GM19238 (cell line): Measurements from ENCODE around the gene MTUS2.
"Not testable (repeated sequence)": the region's sequence is repeated elsewhere in the genome, so short reads cannot be mapped to it uniquely, and the experiment has no call there.

ENCODE experiments used
- DNase-seq: peaks from one replicate; pipeline ENCODE4 v3.0.0; 2011; ENCODE audit warnings: low spot score; ENCODE audit not compliant: insufficient read length

Gene MTUS2

DNA sequence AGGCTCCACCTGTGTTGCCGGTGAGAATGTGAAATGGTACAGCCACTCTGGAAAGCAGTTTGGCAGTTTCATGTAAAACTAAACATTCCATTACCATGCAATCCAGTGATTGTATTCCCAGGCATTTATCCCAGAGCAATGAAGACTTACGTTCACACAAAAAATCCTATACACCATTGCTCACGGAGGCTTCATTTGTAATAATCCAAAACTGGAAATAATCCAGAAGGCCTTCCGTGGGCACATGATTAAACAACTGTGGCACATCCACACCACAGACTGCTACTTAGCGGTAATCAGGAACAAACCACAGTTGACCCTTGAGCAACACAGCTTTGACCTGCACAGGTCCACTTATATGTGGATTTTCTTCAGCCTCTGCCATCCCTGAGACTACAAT lies 339.7 kb downstream of the MTUS2 start:
- DNase-seq, result no peak

DNA sequence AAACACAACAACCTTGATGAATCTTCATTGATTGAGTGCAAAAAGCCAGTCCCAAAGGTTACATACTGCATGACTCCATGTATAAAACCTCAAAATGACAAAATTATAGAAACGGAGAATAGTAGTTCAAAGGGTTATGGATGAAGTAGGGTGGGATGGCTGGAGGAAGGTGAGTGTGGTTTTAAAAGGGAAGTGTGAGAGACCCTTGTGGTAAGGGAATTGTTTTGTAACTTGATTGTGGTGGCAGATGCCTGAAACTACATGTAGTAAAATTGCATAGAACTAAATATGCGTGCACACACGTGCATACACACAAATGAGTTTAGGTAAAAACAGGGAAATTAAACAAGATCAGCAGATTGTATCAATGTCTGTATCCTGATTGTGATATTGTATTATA lies 340.7 kb downstream of the MTUS2 start:
- no peak for DNase-seq

DNA sequence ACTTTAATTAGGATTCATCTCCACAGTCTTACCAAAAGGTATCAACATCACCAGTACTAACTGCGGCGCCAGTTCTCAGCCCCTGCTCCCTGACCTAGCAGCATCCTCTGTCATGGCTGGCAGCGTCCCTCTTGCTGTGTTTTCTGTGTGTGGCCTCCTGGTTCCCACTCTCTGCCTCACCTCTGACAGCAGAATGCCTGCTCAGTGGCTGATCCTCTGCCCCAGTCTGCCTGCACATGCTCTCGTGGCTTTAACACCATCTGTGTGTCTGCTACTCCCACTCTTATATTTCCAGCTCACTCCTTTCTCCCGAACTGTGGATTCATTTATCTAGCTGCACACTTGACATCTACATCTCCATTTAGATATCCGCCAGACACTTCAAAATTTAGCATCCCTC lies 341.5 kb downstream of the MTUS2 start:
- DNase-seq, result no peak

DNA sequence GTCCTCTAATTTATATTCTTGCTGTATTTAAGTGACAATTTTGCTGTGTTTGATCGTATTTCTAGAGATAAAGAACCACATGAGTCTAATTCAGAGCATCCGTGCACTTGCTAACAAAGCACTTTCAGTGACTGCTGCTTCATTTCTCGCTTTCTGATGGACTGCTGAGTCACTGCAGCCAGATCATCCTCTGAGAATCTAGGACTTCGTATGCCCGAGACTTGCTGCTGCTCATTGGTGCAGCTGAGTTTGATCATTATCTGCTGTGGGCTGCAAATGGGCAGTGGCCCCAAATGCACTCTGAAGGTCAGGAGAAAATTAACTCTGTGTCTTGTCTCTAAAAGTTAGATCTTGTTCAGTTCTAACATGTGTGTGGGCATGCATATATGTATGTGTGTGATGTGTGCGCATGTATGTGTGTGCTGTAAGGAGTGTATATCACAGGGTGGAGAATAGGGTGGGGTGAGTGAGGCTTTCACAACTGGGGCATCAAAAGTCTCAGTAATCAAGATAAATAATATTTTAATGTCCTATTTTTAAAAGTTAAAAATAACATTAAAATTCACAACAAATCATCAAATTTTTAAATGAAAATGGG lies 342.6 kb downstream of the MTUS2 start:
- no peak for DNase-seq

DNA sequence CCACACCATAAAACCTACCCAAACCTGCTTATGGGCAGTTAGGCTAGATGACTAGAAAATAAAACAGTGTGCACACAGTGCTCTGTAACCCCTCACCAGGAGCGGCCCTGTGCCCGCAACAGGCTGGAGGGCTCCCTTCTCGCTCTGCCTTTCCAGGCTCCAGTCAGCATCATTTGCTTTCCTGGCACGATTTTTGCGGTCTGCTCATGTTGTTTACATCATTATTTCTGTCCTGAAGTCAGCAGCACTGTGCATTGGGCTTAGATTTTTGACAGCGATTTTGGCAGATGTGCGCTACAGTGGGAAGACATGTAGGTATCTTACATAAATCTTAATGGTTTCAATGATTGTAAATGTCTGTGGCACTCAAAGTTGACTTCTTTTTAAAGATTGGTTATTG lies 344.0 kb downstream of the MTUS2 start:
- no peak for DNase-seq

DNA sequence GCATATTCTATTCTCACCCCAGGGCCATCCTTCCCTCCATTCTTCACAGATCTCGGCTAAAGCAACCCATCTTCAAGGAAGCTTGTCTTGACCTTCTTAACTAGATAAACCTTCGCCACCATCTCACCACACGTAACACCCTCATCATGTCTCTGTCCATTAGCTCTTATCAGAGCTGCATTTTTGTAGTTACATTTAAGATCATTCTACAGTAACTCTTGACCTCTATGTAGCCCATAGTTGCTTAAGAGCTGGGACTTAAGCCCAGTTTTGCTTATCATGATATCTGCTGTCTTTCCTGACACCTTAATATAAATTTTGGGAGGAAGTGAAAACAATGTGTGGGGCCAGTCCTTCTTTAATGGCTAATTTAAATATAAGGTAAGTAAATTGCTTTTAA lies 345.1 kb downstream of the MTUS2 start:
- DNase-seq, result no peak

DNA sequence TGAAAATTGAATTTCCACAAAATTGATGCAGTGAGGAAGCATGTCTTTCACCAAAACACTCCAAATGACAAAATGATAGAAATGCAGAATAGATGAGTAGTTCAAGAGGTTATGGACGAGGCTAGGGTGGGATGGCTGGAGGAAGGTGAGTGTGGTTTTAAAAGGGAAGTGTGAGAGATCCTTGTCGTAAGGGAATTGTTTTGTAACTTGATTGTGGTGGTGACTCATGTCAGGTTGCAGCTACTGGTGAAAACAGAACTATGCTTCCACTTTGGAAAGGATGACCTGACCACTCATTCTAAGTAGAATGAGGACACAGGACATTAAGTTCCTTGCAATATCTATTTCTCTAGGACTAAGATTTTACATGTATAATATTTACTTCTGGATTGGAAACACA lies 345.7 kb downstream of the MTUS2 start:
- DNase-seq, result no peak

DNA sequence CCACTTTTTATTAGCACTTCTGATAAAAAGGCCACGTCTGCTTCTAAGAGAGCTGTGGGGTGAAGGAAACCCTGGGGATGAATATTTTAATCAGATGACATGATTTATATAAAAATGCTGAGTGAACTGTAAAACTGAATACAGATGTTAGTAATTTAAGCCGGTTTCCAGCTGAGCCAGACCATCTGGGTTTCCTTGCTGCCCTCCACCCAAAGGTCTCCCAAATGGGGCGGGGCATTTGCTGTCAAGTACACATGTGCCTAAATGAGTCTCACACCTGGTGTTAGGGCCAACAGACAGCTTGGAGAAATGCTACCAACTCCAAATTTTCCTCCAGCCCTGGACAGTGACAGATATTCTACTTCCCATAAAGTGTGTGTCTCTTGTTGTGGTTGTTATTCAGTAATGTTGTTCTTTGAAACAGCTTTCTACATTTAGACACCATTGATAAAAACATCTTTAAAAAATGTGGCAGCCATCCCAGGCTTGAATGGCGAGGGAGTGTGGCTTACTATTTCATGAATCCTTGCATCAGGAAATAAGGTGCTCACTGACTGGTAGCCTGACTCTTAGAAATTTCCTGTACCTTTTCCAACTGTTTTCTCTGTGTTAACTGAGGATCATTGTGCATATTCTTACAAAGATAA lies 350.4 kb downstream of the MTUS2 start:
- no peak for DNase-seq

DNA sequence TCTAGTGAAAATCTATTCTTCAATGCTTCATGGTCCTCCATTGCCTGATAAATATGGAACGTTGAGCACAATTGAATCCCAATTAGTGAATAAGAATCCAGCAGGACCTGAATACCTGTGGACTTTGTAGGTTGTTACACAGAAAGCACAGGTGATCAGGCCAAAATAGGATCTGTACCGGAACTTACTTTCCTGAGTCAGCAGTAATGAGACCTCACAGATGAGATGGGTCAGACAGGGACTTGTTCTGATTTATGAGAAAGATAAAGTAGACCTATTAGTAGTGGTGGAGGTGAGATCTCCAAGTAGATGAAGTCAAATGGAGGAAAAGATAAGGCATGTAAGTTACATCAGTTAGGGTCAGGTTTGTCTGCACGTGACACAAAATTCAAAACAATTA lies 351.1 kb downstream of the MTUS2 start:
- no peak for DNase-seq

DNA sequence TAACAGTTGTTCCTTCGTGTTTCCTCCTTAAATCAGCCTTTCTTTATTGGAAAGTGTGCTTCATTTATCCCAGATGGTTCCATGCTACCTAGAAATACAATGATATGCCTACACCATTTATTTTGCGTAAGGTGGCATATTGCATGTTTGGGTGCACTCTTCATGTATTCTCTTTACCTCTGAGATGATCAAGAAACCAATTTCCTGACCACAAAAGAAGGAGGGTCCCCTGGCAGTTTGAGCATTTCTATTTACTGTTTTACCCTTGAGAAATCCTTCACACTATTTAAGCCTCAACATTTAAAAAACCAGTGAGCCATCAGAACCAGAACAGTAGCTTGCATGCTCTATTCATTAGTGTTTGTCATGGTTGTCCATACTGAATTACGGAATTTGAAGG lies 354.0 kb downstream of the MTUS2 start:
- DNase-seq, result no peak

DNA sequence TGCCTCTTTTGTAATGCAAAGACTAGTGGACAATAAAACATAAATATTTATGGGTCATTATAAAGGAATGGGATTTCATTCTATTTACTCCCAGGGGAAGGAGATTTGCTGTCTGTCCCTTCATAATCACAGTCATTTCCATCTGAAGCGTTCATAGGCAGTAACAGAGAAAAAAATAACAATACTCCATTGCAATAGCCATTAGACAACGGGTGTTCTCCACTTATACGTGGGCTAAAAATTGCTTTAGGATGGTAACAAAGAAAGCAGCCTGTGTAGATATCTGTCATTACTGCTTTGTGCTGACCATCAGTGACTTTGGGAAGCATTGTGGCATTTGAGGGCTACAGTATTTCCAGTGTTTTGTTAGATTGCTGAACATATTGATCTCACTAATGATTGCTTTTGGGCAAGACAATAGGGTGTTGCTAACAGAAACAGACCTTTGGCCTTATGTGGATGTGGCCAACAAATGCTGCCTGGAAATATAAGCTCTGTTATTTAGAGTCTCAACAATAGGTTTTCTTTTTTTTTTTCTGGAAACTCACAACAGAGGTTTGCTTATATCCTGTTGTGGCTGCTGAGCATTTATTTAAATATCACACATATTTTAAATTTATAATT lies 355.2 kb downstream of the MTUS2 start:
- no peak for DNase-seq

DNA sequence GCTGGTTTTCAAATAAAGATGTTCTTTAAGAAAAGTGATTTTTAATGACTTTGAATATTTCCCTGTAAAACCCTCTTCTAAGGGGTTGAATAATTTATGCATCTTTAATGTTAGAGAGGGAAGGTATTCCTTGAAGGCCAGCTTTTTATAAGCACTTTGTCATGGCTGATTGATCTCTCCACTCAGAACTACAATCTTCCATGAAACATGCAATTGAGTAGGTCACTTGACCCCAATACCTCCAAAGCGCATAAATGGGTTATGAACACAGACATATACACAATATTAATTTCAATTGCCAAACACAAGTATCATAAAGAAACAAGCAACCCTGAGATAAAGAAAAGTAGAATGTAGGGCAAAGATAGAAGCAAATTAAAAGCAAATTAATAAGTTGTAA lies 359.9 kb downstream of the MTUS2 start:
- no peak for DNase-seq

DNA sequence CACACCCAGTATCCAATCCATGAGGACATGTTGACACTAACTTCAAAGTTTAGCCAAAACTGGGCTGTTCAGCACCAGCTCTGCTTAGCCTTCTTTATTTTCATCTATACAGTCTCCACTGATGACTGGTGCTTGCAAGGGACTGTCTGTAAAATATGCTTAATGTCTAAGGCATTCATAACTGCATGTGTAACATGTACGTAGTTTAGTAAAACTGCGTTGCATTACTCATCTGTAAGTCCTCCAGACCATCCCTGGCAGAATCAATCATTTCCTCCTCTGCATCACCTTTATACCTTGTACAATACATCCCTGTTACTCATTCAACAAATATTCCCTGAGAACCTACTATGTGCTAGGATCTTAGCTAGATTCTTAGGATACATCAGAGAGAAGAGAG lies 362.1 kb downstream of the MTUS2 start:
- no peak for DNase-seq

DNA sequence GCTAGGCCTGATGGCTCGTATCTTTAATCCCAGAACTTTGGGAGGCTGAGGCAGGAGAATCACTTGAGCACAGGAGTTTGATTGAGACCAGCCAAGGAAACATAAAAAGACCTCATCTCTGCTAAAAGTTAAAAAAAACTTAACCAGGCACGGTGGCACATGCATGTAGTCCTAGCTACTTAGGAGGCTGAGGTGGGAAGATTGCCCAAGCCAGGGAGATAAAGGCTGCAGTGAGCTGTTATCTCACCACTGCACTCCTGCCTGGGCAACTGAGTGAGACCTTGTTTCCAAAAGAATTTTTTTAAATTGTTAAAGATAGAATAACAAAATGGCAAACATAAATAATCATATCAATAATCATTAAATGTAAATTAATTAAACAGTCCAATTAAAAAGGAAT lies 365.8 kb downstream of the MTUS2 start:
- DNase-seq, result no peak

DNA sequence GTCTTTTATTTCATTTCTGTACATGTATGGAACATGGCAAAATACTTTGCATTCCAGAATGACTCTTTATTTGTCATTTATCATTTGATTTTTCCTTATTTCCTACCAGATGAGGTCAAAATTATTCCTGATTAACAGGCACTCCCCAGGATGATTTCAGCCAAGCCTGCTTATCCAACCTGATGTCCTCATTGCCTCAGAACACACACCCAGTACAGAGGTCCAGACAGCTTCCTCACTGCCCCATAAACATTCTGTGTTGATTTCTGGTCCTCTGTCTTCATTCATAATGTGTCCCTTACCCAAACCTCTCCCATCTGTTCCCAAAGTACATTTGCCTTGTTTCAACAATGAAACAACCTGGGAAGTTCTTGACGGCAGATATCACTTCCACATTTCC lies 367.4 kb downstream of the MTUS2 start:
- no peak for DNase-seq

DNA sequence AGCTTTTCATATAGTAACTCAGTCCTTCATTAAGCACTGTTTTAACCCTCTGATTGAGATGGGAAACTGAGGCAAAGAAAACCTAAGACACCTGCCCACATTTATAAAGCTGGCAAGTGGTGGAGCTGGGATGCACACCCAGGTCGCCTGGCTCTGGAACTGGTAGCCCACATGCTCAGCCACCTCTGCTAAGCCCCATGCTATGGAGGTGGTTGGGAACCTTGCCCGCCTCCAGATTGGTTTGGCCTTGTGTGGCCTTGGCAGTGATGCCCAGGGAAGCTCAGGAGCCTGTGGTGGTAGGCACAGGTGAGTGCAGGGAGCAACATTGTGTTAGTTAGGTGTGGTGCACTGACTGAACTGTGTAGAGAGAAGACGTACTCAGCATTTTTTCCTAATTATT lies 370.2 kb downstream of the MTUS2 start:
- DNase-seq, result no peak

DNA sequence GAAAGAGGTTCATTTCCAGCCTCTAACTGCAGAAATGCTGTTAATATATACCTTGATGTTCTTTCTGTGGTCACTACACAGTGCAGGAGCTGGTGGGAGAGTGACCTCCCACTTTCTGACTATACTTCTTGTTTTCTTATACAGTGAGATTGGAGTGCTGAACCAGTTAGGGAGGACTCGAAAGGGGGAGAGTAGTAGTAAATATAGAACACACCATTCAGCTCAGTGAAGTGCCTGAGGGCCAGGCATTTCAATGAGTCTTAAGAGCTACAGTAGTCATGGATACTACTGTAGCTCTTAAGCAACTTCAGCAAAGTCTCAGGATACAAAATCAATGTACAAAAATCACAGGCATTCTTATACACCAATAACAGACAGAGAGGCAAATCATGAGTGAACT lies 372.9 kb downstream of the MTUS2 start:
- no peak for DNase-seq

DNA sequence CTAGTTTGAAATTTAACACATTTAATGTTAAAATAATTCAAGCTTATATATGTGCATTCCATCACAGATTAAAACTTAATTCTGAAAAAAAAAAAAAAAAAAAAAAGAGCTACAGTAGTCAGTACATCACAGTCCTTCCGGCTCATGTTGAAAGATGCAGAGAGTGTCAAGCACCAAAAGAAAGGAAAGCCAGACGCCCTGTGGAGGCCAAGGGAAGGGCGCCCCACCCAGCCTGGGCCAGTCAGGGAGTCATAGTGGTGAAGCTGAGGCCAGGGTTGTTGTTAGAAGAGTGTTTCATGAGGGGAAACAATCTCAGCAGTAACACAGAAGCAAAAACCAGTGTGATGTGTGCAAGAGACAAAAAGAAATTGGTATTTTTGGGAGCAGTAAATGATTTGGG lies 375.3 kb downstream of the MTUS2 start:
- DNase-seq, result no peak

DNA sequence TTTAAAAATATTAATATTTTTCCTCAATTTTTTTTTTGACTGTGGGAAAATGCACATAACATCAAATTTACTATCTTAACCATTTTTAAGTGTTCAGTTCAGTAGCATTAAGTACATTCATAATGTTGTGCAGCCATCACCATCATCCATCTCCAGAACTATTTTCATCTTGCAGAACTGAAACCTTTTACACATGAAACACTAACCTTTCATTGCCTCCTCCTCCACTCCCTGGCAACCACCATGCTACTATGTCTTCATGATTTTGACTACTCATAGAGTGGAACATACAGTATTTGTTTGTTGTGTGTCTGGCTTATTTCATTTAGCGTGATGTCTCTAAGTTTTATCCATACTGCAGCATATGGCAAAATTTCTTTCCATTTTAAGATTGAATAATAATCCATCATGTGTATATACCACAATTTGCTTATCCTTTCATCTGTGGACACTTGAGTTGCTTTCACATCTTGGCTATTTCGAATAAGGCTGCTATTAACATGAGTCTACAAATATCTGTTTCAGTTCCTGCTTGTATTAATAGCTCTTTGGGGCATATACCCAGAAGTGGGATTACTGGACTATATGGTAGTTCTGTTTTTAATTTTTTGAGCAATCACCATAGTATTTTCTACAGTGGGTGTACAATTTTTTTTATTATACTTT lies 376.4 kb downstream of the MTUS2 start:
- no peak for DNase-seq

DNA sequence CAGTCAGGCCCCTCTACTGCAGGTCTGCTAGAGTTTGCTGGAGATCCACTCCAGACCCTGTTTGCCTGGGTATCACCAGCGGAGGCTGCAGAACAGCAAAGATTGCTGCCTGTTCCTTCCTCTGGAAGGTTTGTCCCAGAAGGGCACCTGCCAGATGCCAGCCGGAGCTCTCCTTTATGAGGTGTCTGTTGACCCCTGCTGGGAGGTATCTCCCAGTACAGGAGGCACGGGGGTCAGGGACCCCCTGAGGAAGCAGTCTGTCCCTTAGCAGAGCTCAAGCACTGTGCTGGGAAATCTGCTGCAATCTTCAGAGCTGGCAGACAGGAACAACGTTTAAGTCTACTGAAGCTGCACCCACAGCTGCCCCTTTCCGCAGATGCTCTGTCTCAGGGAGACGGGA lies 382.6 kb downstream of the MTUS2 start:
- DNase-seq, result not testable (repeated sequence)

DNA sequence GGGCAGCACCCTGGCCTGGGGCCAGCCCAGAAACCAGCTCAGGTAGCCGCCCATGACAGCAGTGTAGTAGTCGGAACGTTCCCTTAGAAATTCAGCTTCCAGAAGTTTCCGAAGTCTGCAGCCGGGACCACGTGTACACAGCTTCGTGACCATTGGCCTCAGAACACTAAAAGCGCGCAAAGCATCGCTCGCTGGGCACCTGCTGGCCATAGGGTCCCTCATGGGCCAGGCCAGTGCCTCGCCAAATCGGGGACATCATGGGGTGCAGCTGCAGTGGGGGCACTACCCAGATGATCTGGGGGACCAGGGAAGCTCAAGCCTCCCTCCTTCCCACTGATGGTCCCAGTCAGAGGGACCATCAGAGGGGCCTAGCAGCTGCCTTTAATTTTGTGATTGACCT lies 384.5 kb downstream of the MTUS2 start:
- DNase-seq, result no peak

DNA sequence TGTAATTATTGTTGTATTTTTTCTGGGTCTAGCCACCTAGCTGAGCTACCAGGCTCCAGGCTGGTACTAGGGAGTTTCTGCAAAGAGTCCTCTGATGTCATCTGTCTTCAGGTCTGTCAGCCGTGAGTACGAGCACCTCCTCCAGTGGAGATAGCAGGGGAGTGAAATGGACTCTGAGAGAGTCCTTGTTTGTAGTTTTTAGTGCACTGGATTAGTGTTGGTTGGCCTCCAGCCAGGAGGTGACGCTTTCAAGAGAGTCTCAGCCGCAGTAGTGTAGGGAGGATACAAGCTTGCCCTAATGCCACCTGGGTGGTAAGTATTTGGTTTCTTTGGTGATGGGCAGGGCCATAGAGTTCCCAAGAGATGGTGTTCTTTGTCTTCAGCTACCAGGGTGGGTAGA lies 390.5 kb downstream of the MTUS2 start:
- no peak for DNase-seq

DNA sequence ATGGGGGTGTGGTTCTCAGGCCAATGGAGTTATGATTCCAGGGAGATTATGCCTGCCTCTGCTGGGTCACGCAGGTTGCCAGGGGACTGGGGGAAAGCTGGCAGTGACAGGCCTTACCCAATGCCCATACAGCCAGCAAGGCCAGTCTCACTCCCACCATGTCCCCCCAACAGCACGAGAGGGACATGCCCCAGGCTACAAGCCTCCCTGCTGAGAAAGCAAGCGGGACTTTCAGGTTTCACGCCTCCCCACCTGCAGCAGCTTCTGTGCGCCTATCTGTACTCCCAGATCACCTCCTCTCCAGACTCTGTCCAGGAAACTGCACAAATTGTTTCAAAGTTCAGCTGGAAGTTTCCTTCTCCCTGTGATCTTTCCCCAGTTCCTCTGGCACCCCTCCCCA lies 391.0 kb downstream of the MTUS2 start:
- not testable (repeated sequence) for DNase-seq
